ENCODE results near the gene NPDC1.
A peak's percentile ranks its signal among the peaks of the same experiment; 100 is the strongest.

The NPDC1 gene

DNA sequence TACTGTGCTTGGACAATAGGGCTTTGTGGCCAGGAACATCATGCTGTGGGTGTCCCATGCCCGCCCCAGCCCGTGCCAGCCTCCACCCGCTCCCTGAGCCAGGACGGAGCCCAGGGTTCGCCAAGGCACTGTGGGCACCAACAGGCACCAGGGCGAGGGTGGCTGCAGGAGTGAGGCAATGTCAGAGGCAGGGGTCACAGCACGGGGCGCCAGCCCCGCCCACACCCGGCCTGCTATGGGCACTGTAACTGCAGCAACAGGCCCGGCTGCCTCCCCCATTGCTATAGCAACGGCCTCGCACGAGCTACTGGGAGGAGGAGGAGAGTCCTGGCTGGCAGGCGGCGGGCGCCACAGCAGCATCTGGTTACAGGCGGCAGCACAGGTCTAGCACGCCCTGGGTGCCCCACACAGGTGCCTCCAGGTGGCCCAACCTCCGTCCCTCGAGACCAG, 20.4 kb downstream of the NPDC1 start:
- peak; percentile 29 for DNase-seq (ENCODE audit: low read depth)

DNA sequence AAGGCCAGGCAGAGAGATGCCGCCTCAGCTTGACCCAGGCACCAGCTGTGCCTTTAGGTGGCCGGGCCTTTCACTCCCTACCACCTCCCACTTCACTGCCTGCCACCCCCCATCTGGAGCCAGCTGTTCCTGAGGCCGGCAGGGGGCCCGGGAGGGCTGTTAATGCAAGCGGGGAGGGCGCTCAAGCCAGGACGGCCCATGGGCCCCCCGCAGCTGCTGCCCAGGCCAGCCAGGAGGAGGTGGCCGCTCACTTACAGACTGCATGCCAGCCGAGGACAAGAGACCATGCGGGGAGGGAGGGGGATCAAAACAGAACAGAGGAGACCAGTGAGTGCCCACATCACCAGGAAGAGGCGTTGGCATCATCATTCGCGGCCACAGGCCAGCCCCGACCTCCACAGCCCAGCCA, 22.4 kb downstream of the NPDC1 start:
- no peak for DNase-seq (ENCODE audit: low read depth)

GRCh38 chr9:137023157-137023556, 22.8 kb downstream of the NPDC1 start:
- DNase-seq (ENCODE audit: low read depth): no peak

DNA sequence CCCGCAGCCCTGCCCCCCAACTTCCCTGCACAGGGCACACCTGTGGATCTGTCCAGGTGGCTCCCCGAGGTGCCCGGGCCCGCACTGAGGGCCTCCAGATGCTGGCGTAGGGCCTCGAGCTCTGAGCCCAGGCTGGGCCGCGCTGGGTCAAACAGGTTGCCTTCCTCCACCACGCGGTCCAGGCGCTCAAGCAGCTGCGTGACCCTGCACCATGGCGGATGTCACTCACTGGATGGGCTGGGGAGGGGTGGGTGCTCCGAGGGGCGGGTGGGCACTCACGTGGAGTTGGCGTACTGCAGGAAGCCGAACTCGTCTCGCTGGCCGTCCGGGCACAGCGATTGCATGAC, 23.3 kb downstream of the NPDC1 start:
- DNase-seq (ENCODE audit: low read depth): no peak

DNA sequence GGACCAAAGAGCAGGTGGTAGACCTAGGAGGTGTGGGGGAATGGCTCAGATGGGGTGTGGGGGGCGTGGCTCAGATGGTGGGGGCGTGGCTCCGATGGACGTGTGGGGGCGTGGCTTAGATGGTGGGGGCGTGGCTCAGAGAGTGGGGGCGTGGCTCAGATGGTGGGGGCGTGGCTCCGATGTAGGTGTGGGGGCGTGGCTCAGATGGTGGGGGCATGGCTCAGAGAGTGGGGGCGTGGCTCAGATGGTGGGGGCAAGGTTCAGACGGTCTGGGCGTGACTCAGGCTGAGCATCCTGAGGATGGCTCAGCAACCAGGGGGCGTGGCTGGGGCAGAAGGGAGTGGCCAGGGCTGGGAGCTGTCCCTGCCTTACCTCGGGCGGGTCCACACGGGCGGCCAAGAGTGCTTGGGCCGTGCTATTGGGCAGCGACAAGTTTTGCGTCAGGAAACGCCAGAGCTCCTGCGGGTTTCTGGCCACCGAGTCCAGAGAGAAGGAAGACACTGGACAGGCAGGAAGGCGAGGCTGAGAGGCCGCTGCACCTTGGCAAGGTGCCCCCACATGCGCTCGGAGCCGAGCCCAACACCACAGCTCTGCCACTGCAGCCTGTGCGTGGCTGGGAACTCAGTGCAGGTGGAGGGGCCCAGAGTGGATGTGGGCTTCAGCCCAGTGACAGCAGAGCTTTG, 23.9 kb downstream of the NPDC1 start:
- DNase-seq (ENCODE audit: low read depth): no peak

DNA sequence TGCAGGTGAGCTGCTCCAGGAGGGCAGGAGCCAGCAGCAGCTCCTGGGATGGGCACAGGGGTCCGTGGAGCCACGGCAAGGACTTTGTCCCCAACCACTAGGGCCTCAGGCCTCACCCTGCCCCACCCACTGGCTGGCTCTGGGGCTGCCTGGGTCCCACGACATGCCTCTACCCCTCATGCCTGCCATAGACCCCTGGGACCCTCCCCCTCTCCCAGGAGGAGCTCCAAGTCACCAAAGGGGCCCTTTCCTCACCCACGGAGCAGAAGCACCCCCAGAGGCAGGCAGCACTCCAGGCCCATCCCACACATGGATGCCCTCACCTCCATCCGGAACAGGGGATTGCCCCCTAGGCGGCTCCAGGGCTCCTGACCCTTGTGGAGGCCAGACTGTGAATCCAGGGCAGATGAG, 24.4 kb downstream of the NPDC1 start:
- no peak for DNase-seq (ENCODE audit: low read depth)

DNA sequence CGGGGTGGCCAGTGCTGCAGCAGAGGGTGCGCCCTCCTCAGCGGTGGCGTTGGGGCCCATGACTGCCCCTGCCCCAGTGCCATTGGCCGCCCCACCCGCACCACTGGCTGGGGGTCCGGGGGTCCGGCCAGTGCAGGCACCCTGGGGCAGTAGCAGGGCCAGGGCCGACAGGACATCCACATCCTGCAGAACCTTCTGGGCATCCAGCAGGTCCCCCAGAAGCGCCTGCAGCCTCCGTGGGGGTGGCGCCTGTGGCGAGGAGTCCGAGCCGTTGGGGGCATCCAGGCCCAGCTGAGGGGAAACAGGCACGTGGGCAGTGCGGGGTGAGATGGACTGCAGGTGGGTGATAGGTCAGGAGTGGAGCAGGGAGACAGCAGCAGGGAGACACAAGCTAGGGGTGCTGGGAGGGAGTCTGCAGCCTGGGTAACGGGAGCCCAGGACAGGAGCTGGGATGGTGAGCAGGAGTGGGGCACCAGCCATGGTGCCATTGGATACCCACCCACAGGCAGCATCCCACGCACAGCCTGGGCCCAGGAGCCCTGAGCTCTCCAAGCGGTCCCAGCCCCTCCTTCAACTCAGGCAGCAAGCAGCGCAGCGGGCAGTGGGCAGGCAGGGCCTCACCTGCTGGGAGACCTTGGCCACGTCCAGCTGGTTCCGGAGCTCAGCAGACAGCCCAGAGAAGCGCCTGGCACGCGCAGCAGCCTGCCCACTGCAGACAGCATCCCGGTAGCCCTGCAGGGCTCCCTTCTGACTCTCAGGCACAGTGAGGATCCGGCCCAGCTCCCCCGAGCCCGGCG, 25.0 kb downstream of the NPDC1 start:
- DNase-seq (ENCODE audit: low read depth): no peak

DNA sequence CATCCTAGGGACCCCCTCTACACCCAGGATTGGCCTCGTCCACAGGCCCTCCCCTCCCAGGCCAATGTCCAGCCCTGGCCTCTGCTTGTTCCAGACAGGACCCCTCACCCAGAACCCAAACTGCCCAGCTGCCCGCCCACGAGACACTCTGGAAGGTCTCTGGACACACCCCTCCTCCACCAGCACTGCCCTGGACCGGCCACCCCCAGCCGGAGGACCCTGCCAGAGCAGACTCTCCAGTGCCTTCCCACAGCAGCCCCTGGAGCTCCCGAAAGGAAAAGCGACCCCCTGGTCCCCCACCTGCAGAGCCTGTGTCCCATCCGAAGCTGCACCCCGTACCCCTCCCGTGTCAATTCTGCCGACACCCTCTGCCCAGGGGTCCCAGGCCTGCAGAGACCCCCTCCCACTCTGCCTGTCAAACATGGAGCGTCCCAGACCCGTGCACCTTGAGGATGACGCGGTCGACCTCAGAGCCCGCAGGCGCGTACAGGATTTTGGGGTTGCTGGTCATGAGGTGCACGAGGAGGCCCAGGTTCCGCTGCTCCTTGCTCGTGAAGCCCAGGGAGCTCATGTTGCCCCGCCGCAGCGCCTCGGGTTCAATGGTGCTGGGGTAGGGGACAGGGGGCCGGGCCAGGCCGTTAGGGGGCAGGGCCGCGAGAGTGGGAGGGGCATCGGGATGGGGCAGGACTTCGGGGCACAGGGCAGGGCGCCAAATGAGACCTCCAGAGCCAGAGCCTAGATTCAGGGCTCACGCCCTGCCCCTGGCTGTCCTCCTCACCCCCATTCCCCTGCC, 25.9 kb downstream of the NPDC1 start:
- no peak for DNase-seq (ENCODE audit: low read depth)

DNA sequence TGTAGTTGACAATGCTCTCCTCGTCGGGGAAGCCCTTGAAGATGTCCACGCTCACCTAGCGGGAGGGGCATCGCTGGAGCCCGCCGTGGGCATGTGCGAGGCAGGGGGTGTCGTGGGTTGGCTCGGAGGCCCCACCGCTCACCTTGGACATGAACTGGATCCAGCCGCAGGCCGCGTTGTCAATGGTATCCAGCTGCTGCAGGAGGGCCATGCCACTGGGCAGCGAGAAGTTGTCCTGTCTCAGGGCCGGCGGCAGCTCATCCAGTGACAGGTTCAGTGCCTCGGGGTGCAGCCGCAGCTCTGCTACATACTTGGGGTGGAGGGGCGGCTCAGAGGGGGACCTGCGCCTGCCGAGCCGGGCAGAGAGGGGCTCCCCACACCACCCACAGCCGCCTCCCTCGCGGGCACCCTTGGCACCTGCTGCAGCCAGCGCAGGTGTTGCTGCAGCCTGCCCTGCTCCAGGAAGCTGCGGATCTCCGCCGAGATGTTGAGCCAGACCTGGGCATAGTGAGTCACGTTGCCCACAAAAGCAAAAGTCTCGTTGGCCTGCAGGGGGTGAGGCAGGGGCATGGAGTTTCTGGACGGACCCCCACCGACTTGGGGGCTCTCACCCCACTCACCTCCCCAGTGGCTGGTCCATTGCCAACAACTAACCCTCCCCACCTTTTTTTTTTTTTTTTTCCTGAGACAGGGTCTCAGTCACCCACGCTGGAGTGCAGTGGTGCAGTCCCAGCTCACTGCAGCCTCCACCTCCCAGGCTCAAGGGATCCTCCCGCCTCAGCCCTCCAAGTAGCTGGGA, 27.0 kb downstream of the NPDC1 start:
- no peak for DNase-seq (ENCODE audit: low read depth)

- no peak for DNase-seq (ENCODE audit: low read depth)
These were observed 28.0 kb downstream of the NPDC1 start for GRCh38 chr9:137017791-137018497.

DNA sequence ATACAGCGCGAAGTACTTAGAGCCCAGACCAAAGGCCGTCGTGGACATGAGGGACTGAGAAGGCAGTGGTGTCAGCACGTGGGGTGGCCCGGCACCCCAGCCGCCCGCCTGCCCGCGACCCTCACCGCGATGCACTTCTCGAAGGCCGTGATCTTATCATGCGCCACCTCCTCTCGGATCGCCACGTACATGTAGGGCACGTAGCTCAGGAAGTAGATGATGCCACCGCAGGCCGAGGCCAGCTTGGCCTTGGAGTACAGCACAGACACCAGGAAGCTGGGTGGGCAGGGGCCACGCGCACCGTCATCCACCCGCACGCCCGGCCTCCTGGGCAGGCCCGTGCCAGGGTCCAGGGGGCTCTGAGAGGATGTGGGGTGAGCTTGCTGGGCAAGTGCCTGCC, 28.9 kb downstream of the NPDC1 start:
- DNase-seq (ENCODE audit: low read depth): no peak

- no peak for DNase-seq (ENCODE audit: low read depth)
These were observed 29.5 kb downstream of the NPDC1 start for GRCh38 chr9:137016436-137016835.

- DNase-seq (ENCODE audit: low read depth): no peak
These were observed 30.0 kb downstream of the NPDC1 start for GRCh38 chr9:137015976-137016375.

GRCh38 chr9:137015540-137015930, 30.4 kb downstream of the NPDC1 start:
- DNase-seq (ENCODE audit: low read depth): no peak

- no peak for DNase-seq (ENCODE audit: low read depth)
These were observed 31.0 kb downstream of the NPDC1 start for GRCh38 chr9:137014776-137015539.

GRCh38 chr9:137014166-137014565, 31.8 kb downstream of the NPDC1 start:
- no peak for DNase-seq (ENCODE audit: low read depth)

GRCh38 chr9:137013571-137013940, 32.4 kb downstream of the NPDC1 start:
- no peak for DNase-seq (ENCODE audit: low read depth)

DNA sequence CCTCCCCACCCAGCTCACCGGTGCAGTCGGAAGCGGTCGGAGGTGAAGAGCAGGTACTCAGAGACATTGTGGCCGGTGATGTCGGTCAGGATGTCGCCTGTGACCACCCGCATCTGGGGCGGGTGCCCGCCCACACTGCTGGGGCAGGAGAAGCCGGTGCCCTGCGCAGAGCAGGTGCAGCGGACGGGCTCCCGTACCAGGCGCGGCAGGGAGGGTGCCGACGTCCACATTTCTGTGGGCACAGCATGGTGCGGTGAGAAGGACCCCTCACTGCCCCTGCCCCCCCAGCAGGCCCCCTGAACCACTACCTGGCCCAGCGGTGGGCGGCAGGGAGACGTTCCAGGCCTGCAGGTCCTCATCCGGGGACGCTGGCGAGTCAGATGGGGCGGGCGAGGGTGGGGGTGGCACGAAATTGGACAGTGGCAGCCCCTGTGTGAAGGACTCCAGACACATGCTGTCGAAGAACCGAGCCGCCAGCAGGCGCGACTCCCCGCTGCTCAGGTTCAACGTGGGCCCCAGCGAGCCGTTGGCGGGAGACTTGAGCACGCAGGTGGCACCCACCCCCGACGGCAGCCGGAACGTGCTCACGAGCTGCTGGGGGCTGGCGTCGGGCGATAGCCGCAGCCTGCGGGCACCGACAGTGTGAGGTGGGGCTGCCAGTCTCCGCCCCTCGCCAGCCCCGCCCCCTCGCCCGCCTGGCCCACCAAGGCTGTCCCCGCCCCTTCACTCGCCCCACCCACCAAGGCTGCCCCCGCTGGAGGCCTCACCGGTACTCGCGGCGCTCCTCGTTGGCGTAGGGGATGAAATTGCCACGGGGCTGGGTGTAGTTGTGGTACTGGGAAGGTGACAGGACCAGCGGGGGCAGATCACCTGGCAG, 33.0 kb downstream of the NPDC1 start:
- no peak for DNase-seq (ENCODE audit: low read depth)

- DNase-seq (ENCODE audit: low read depth): no peak
These were observed 33.9 kb downstream of the NPDC1 start for GRCh38 chr9:137011907-137012675.

Measured in fibroblast of gingiva (primary cell).